HepG2 (cell line): ENCODE measurements around the gene ENDOD1. TPM values are rescaled to one million over a fixed set of nuclear protein-coding genes. Genes with fewer than 3 reads are reported as not detected.

Source experiments
- ASH2L ChIP-seq: fragments of 300-600, 200-600 bp; sonication (generic); IDR thresholded peaks from 2 replicates; pipeline ENCODE4 v1.7.0; 2017; ENCODE audit warnings: low read depth, mild to moderate bottlenecking, moderate library complexity, mixed read lengths, low read length; ENCODE audit not compliant: insufficient read length
- HNRNPUL1 ChIP-seq: fragments of 200-400 bp; formaldehyde crosslinking; IDR thresholded peaks from 2 replicates; pipeline ENCODE4 v1.6.1; 2017; ENCODE audit warnings: low read depth, mild to moderate bottlenecking, low read length, moderate library complexity
- MTA3 ChIP-seq: sonication (generic); formaldehyde crosslinking; IDR thresholded peaks from 2 replicates; pipeline ENCODE4 v1.4.0; 2020; ENCODE audit warnings: missing genetic modification reagents
- NR2F6 ChIP-seq, 2 experiments: IDR thresholded peaks; 2 replicates each; pipeline ENCODE4 v1.6.1; 2016; ENCODE audit warnings: antibody characterized with exemption in 1 of 2, mild to moderate bottlenecking in 1 of 2
- SIX1 ChIP-seq: sonication (generic); formaldehyde crosslinking; IDR thresholded peaks from 2 replicates; pipeline ENCODE4 v1.4.0; 2020; ENCODE audit warnings: missing genetic modification reagents, borderline replicate concordance
- SP2 ChIP-seq: sonication (generic); formaldehyde crosslinking; IDR thresholded peaks from 2 replicates; pipeline ENCODE4 v1.5.1; 2020; ENCODE audit warnings: mild to moderate bottlenecking, missing genetic modification reagents
- ZNF383 ChIP-seq: sonication (generic); formaldehyde crosslinking; IDR thresholded peaks from 2 replicates; pipeline ENCODE4 v1.4.0; 2020; ENCODE audit warnings: missing genetic modification reagents, mild to moderate bottlenecking, borderline replicate concordance
- ZNF678 ChIP-seq: sonication (generic); formaldehyde crosslinking; IDR thresholded peaks from 2 replicates; pipeline ENCODE4 v1.4.0; 2020; ENCODE audit warnings: mild to moderate bottlenecking, missing genetic modification reagents
- ZNF747 ChIP-seq: sonication (generic); formaldehyde crosslinking; IDR thresholded peaks from 2 replicates; pipeline ENCODE4 v1.8.1; 2023; ENCODE audit warnings: missing genetic modification reagents, mild to moderate bottlenecking, borderline replicate concordance
- ZNF75D ChIP-seq: sonication (generic); formaldehyde crosslinking; IDR thresholded peaks from 2 replicates; pipeline ENCODE4 v1.8.1; 2023; ENCODE audit warnings: missing genetic modification reagents, mild to moderate bottlenecking, borderline replicate concordance
- ZSCAN20 ChIP-seq: sonication (generic); formaldehyde crosslinking; IDR thresholded peaks from 2 replicates; pipeline ENCODE4 v1.4.0; 2020; ENCODE audit warnings: missing genetic modification reagents, mild to moderate bottlenecking, borderline replicate concordance
- polyA plus RNA-seq, 8 experiments: library from polyadenylated mRNA; depleted of rRNA in 3 of 8; stranded (reverse) in 7 of 8; unstranded in 1 of 8; fragments of >200 nt; fragmentation: Illumina TruSeq in 4 of 8; extraction: Trizol in 4 of 8; gene quantifications; 2 replicates each; pipeline versions ENCODE4 v1.2.1 to v1.2.3, GENCODE V29; 2011 to 2016; ENCODE audit warnings: low read depth in 4 of 8, missing spikeins in 1 of 8, mixed read lengths in 1 of 8; ENCODE audit not compliant: insufficient read depth in 1 of 8
- total RNA-seq, 5 experiments: library from RNA; depleted of rRNA; stranded (reverse); fragments of >200 nt; fragmentation: Illumina TruSeq; extraction: Trizol; gene quantifications; 2 replicates each; pipeline ENCODE4 v1.2.3, GENCODE V29; 2016; ENCODE audit warnings: low read depth in 1 of 5
- TF ChIP-seq, protein P1 (sequence below): sonication (generic); formaldehyde crosslinking; IDR thresholded peaks from 2 replicates; pipeline ENCODE4 v1.8.0; 2022; ENCODE audit warnings: missing genetic modification reagents, mild to moderate bottlenecking, borderline replicate concordance
- TF ChIP-seq, protein P2 (sequence below): sonication (generic); formaldehyde crosslinking; IDR thresholded peaks from 2 replicates; pipeline ENCODE4 v1.5.1; 2020; ENCODE audit warnings: missing genetic modification reagents, mild to moderate bottlenecking, borderline replicate concordance
- TF ChIP-seq, protein P3 (sequence below): sonication (generic); formaldehyde crosslinking; conservative IDR thresholded peaks from 2 replicates; pipeline ENCODE4 v1.4.0; 2020; ENCODE audit warnings: mild to moderate bottlenecking, missing genetic modification reagents, moderate library complexity
- TF ChIP-seq, protein P4 (sequence below): sonication (generic); formaldehyde crosslinking; IDR thresholded peaks from 2 replicates; pipeline ENCODE4 v1.4.0; 2020; ENCODE audit warnings: missing genetic modification reagents, borderline replicate concordance
- TF ChIP-seq, protein P5 (sequence below): sonication (generic); IDR thresholded peaks from 2 replicates; pipeline ENCODE4 v1.6.1; 2016; ENCODE audit warnings: low read depth, borderline replicate concordance
- TF ChIP-seq, protein P6 (sequence below): IDR thresholded peaks from 2 replicates; pipeline ENCODE4 v1.6.1; 2016
- TF ChIP-seq, protein P7 (sequence below), 2 experiments: fragments of 450-650 bp in 1 of 2; sonication (generic) in 1 of 2; formaldehyde crosslinking; IDR thresholded peaks; 2 replicates each; pipeline versions ENCODE4 v1.5.0 to v1.8.0; 2020 to 2022; ENCODE audit warnings: mild to moderate bottlenecking in 1 of 2, missing genetic modification reagents in 1 of 2

Gene ENDOD1
- total and polyA plus RNA-seq, 2 of the 13 experiments (the other 11 are each of a cell fraction or from before 2014, with no cell fraction given): 2.0 to 6.8 TPM

DNA sequence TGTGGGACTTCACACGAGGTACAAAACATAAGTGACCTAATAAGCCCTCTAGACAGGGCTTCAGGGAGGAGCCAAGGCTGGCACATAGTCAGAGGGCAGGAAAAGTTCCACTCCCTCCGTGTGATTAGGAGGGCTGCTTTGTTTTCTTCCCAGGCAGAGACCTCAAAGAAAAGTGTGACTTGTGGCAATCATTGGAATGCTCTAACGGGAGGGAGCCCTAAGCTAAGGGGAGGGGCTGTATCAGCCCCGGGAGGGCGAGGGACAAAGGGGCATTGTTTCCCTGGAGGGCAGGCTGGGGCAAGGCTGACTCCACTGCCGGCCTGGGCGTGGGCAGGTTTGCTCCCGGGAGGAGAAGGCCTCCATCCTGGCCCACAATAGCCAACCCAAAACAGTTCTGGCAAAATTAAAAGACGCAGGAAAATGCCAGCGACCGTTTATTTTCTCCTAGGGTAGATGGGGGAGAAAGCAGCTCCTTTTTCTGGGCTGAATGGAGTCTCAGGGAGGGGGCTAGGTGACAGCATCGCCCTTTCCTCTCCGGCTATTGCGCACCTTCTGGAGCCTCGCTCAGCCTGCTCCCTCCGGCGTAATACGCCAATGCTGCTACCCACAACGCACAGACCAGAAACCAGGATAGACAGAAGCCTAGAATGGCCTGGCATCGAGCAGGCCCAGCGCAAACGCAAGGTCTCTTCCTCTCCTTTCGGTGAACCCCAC is 60.2 kb downstream of the ENDOD1 start (continued):
- TF ChIP-seq, protein P1, sequence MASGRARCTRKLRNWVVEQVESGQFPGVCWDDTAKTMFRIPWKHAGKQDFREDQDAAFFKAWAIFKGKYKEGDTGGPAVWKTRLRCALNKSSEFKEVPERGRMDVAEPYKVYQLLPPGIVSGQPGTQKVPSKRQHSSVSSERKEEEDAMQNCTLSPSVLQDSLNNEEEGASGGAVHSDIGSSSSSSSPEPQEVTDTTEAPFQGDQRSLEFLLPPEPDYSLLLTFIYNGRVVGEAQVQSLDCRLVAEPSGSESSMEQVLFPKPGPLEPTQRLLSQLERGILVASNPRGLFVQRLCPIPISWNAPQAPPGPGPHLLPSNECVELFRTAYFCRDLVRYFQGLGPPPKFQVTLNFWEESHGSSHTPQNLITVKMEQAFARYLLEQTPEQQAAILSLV: no peak
- TF ChIP-seq ASH2L: no peak
- TF ChIP-seq MTA3 (CRISPR knock-in tag): no peak
- TF ChIP-seq SP2 (CRISPR knock-in tag): no peak
- TF ChIP-seq, protein P2, sequence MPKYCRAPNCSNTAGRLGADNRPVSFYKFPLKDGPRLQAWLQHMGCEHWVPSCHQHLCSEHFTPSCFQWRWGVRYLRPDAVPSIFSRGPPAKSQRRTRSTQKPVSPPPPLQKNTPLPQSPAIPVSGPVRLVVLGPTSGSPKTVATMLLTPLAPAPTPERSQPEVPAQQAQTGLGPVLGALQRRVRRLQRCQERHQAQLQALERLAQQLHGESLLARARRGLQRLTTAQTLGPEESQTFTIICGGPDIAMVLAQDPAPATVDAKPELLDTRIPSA: no peak
- no peak for TF ChIP-seq ZSCAN20 (CRISPR knock-in tag)
- no peak for TF ChIP-seq SIX1 (CRISPR knock-in tag)
- TF ChIP-seq, protein P3, sequence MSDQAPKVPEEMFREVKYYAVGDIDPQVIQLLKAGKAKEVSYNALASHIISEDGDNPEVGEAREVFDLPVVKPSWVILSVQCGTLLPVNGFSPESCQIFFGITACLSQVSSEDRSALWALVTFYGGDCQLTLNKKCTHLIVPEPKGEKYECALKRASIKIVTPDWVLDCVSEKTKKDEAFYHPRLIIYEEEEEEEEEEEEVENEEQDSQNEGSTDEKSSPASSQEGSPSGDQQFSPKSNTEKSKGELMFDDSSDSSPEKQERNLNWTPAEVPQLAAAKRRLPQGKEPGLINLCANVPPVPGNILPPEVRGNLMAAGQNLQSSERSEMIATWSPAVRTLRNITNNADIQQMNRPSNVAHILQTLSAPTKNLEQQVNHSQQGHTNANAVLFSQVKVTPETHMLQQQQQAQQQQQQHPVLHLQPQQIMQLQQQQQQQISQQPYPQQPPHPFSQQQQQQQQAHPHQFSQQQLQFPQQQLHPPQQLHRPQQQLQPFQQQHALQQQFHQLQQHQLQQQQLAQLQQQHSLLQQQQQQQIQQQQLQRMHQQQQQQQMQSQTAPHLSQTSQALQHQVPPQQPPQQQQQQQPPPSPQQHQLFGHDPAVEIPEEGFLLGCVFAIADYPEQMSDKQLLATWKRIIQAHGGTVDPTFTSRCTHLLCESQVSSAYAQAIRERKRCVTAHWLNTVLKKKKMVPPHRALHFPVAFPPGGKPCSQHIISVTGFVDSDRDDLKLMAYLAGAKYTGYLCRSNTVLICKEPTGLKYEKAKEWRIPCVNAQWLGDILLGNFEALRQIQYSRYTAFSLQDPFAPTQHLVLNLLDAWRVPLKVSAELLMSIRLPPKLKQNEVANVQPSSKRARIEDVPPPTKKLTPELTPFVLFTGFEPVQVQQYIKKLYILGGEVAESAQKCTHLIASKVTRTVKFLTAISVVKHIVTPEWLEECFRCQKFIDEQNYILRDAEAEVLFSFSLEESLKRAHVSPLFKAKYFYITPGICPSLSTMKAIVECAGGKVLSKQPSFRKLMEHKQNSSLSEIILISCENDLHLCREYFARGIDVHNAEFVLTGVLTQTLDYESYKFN: 0 out of 2 replicates have a peak, but pooled peaks have one; percentile 32
- TF ChIP-seq, protein P4, sequence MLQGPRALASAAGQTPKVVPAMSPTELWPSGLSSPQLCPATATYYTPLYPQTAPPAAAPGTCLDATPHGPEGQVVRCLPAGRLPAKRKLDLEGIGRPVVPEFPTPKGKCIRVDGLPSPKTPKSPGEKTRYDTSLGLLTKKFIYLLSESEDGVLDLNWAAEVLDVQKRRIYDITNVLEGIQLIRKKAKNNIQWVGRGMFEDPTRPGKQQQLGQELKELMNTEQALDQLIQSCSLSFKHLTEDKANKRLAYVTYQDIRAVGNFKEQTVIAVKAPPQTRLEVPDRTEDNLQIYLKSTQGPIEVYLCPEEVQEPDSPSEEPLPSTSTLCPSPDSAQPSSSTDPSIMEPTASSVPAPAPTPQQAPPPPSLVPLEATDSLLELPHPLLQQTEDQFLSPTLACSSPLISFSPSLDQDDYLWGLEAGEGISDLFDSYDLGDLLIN (CRISPR knock-in tag): no peak
- TF ChIP-seq, protein P5, sequence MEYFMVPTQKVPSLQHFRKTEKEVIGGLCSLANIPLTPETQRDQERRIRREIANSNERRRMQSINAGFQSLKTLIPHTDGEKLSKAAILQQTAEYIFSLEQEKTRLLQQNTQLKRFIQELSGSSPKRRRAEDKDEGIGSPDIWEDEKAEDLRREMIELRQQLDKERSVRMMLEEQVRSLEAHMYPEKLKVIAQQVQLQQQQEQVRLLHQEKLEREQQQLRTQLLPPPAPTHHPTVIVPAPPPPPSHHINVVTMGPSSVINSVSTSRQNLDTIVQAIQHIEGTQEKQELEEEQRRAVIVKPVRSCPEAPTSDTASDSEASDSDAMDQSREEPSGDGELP: peak; percentile 20; the same call in 1 of the 2 replicates
- no peak for TF ChIP-seq ZNF678 (CRISPR knock-in tag)
- no peak for TF ChIP-seq ZNF747
- TF ChIP-seq ZNF383: no peak
- TF ChIP-seq NR2F6 (IDR thresholded peaks at IDR 0.05): no peak
- TF ChIP-seq NR2F6 (CRISPR knock-in tag; IDR thresholded peaks at IDR 0.05): peak; percentile 61
- TF ChIP-seq HNRNPUL1: no peak
- TF ChIP-seq, protein P6, sequence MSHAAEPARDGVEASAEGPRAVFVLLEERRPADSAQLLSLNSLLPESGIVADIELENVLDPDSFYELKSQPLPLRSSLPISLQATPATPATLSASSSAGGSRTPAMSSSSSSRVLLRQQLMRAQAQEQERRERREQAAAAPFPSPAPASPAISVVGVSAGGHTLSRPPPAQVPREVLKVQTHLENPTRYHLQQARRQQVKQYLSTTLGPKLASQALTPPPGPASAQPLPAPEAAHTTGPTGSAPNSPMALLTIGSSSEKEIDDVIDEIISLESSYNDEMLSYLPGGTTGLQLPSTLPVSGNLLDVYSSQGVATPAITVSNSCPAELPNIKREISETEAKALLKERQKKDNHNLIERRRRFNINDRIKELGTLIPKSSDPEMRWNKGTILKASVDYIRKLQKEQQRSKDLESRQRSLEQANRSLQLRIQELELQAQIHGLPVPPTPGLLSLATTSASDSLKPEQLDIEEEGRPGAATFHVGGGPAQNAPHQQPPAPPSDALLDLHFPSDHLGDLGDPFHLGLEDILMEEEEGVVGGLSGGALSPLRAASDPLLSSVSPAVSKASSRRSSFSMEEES (CRISPR knock-in tag): peak; percentile 40; the same call in 1 of the 2 replicates
- TF ChIP-seq, protein P7, sequence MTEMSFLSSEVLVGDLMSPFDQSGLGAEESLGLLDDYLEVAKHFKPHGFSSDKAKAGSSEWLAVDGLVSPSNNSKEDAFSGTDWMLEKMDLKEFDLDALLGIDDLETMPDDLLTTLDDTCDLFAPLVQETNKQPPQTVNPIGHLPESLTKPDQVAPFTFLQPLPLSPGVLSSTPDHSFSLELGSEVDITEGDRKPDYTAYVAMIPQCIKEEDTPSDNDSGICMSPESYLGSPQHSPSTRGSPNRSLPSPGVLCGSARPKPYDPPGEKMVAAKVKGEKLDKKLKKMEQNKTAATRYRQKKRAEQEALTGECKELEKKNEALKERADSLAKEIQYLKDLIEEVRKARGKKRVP (CRISPR knock-in tag; IDR thresholded peaks at IDR 0.05): no peak
- TF ChIP-seq ZNF75D (CRISPR knock-in tag): no peak
